Retinal pigment epithelial cell (primary cell): ENCODE measurements around the gene FOXJ1.

Experiments used
- DNase-seq: peaks from one replicate; pipeline ENCODE4 v3.0.0-alpha.2; 2010; ENCODE audit warnings: low read depth
- H3K4me3 ChIP-seq: 2 replicates; pipeline ENCODE4 v1.5.1; 2011; ENCODE audit warnings: mild to moderate bottlenecking, low read length, control low read depth, moderate library complexity
- TF ChIP-seq, protein P1 (sequence below): conservative IDR thresholded peaks from 2 replicates; pipeline ENCODE4 v1.5.1; 2011; ENCODE audit warnings: low read depth, low read length, control low read depth, inconsistent platforms

The FOXJ1 gene

DNA sequence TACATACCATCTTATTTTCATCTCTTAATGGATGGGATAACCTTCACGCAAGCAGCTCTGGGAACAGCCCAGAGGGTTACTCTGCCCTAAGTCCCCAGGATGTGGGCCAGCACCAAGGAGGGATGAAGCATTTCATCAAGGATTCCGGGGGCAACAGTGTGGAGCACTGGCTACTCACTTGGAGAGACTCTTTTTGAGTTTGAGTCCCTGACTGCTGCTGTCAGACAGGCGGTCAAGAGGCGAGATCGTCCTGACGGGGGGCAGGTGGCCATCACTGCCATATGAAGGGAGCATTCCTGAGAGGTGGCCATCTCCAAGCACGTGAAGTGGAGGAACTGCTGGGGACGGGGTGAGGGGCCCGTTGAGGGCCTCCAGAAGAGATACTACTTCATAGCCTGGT lies 18.1 kb upstream of the FOXJ1 start:
- TF ChIP-seq, protein P1, sequence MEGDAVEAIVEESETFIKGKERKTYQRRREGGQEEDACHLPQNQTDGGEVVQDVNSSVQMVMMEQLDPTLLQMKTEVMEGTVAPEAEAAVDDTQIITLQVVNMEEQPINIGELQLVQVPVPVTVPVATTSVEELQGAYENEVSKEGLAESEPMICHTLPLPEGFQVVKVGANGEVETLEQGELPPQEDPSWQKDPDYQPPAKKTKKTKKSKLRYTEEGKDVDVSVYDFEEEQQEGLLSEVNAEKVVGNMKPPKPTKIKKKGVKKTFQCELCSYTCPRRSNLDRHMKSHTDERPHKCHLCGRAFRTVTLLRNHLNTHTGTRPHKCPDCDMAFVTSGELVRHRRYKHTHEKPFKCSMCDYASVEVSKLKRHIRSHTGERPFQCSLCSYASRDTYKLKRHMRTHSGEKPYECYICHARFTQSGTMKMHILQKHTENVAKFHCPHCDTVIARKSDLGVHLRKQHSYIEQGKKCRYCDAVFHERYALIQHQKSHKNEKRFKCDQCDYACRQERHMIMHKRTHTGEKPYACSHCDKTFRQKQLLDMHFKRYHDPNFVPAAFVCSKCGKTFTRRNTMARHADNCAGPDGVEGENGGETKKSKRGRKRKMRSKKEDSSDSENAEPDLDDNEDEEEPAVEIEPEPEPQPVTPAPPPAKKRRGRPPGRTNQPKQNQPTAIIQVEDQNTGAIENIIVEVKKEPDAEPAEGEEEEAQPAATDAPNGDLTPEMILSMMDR = no peak
- no peak overlapping the region for H3K4me3 ChIP-seq
- DNase-seq = no peak

DNA sequence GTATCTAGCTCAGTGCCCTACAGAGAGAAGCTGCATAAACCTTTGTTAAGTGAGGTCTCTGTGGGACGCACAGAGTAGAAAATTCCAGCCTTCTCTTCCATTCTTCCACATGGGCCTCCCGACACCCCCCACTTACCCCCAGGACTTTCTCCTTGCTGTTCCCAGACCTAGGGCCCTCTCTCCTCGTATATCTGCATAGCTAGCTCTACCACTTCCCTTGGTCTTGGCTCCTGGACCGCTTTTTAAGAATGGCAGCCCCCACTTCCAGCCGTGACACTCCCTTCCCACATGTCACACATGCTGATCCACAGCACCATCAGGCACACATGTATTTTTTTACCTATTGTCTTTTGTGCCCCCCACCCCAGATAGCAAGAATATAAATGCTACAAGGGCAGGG lies 16.7 kb upstream of the FOXJ1 start:
- TF ChIP-seq, protein P1 = no peak
- no peak for DNase-seq
- no peak overlapping the region for H3K4me3 ChIP-seq

DNA sequence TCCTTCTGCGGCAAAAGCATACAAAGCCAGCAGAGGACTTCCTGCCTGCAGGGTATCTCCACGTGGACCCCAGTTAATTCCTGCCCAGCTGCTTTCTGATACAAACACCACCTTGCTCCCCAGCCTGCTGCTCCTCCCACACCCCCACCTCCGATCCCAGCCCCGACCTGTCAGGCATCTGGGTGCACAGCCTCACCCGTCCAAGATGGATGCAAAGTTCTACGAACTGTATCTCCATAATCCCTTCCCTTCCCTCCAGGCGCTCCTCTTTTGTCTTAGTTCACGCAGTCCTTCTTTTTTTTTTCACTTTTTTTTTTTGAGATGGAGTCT lies 15.6 kb upstream of the FOXJ1 start:
- no peak for DNase-seq
- H3K4me3 ChIP-seq = no peak overlapping the region
- TF ChIP-seq, protein P1 = no peak

DNA sequence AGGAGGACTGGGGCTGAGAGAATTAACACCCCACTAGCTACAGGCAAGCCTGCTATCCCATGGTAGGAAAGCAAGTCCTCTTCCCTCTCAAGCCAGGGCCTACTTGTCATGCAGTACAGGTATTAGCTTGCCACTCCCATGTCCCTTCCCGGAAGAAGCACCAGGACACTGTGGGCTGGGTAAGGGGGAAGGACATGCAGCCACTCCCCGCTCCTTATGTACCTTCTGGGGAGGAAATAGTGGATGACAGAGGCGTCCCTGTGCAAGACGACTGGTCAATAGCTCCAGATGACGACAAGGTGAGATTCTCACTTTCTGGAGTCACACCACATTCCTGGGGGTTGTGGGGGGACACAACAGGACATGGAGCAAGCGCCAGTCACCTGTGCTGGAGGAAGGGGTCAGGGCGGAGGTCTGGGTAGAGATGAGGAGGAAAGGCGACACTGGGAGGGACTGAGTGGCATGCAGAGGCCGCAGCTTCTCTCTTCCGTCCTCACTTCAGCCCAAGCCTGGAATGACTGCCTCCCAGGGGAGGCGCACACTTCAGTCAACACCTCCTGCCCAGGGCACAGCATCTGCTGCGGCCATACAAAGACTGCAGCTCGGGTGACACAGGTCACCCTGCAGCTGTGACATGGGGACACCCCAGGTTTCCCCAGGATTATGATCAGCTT lies 15.1 kb upstream of the FOXJ1 start:
- TF ChIP-seq, protein P1 = no peak
- no peak overlapping the region for H3K4me3 ChIP-seq
- no peak for DNase-seq

DNA sequence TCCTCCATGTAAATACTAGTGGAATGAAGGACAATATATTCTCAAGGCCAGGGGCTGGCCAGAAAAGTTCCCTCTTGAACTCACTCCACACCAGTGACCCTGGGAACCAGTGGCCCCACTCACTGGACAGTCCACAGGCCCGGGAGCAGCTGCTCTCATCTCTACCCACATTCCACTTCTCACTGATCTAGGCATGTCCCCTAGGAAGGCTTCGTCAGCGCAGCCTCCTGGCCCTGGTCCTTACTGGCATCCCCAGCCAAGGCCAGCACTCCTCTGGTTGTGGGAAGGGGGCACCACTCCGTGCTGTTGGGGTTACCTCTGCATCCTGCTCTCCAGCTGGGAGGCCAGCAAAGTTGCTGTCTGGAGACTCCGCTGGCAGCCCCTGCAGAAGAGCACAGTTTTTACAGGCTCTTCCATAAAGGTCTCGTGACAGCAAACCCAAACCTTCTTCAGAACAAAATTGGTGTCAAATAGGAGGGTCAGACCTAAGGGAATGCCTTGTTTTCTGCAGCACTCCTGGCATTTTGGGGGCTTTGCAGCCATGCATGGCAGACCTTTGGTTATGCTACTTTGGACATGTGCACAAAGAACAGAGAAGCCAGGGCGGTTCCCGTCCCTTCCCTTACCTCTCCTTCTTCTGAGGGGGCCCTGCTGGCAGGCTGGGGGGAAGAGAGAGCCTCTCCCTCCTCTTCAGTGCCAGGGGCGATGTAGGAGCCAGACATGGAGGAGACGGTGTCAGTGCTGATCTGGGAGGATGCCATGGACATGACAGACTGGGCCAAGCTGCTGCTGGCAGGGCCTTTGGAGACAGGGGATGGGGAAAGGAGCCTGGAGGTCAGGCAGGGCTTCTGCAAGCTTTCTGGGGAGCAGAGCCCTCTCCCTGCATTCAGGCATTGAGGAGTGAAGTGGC lies 14.1 kb upstream of the FOXJ1 start:
- H3K4me3 ChIP-seq = no peak overlapping the region
- TF ChIP-seq, protein P1 = no peak
- DNase-seq = no peak

DNA sequence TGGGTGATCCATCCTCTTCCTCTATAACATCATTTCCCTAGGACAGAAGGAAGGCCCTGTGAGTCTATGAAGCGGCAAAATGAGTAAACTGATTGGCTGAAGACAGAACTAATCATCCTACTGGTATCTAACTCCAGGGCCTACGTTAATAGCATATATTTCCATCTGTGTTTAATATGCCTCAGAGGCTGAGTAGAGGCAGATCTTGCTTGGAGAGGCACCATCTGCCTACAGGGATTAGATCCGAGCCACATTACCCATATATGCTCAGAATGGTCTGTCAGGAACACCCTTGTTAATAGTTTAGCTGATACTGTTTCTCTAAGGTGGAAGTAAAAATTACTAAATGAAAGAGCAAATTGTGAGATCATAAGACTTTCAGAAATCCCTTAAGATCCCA lies 13.2 kb upstream of the FOXJ1 start:
- no peak for DNase-seq
- TF ChIP-seq, protein P1 = no peak
- H3K4me3 ChIP-seq = no peak overlapping the region

DNA sequence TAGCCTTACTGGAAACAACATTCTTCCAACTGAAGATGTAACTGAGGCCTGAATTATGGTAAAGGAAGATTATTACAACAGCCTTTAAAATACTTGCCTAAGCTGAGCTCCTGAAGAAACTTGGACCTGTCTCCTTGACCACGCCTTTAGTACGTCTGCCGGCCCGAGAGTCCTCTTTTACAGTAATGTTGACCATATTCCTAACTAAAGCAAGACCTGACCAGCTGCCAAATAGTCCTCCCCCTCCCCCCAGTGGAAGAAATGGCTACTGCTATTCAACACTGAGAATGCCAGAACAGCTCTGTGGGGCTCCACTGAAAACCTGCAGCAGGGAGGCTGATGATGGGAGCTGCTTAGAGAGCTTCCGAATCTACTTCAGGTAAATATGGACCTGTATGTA lies 12.6 kb upstream of the FOXJ1 start:
- no peak overlapping the region for H3K4me3 ChIP-seq
- no peak for DNase-seq
- TF ChIP-seq, protein P1 = peak; percentile 39
